Ascending aorta (tissue), 2 donors: Measurements from ENCODE around the gene ZBTB8A. TPM values are rescaled to one million over a fixed set of nuclear protein-coding genes. Genes with fewer than 3 reads are reported as not detected.
"Not testable (repeated sequence)": the region's sequence is repeated elsewhere in the genome, so short reads cannot be mapped to it uniquely, and the experiment has no call there.

Experiments used
- DNase-seq, 2 donors: peaks; one replicate each; pipeline ENCODE4 v3.0.0-alpha.2; 2019; ENCODE audit warnings: low spot score in 2 of 2
- H3K27ac ChIP-seq, 2 donors: fragments of 200-600 bp; sonication (generic); one replicate each; pipeline ENCODE4 v1.5.1; 2016 to 2017; ENCODE audit warnings: mild to moderate bottlenecking in 1 of 2
- H3K27me3 ChIP-seq: fragments of 200-600 bp; sonication (generic); one replicate; pipeline ENCODE4 v1.5.1; 2017
- H3K36me3 ChIP-seq, 2 donors: fragments of 200-600 bp; sonication (generic); one replicate each; pipeline ENCODE4 v1.5.1; 2016
- H3K4me1 ChIP-seq, 2 donors: fragments of 200-600 bp; sonication (generic); one replicate each; pipeline ENCODE4 v1.5.1; 2016 to 2017; ENCODE audit warnings: mild to moderate bottlenecking in 1 of 2
- H3K4me3 ChIP-seq, 2 donors: fragments of 200-600 bp; sonication (generic); one replicate each; pipeline ENCODE4 v1.5.1; 2016 to 2017; ENCODE audit warnings: mild to moderate bottlenecking in 1 of 2
- H3K9me3 ChIP-seq, 2 donors: fragments of 200-600 bp; sonication (generic); one replicate each; pipeline ENCODE4 v1.5.1; 2016
- intact Hi-C: fragments of 100-400 bp; cut with DNase I; formaldehyde crosslinking; loops from one replicate; pipeline ENCODE4 v1.15.1; 2023
- total RNA-seq: library from RNA; depleted of rRNA; stranded (reverse); fragments of >200 nt; gene quantifications from one replicate; pipeline ENCODE4 v1.1.0, GENCODE V29; 2016
- TF ChIP-seq, protein P1 (sequence below), 3 experiments: fragments of 200-600 bp in 2 of 3; fragments of 450-650 bp in 1 of 3; sonication (generic) in 2 of 3; IDR thresholded peaks; one replicate each; pipeline ENCODE4 v1.5.1; 2016 to 2019; ENCODE audit warnings: antibody characterized with exemption in 3 of 3, mild to moderate bottlenecking in 1 of 3, moderate library complexity in 1 of 3

The ZBTB8A gene
- total RNA-seq, 1 donor from 2014 or later = 2.2 TPM

DNA sequence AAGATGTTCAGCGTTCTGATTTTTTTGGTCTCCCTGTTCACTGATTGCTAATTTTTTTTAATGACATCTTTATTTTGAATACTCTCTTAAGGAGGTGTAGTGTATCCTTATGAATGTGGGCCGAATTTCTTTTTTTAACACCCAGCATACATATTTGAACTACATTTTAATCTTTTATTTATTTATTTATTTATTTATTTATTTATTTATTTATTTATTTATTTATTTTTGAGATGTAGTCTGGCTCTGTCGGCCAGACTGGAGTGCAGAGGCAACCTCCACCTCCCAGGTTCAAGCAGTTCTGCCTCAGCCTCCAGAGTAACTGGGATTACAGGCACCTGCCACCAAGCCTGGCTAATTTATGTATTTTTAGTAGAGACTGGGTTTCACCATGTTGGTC is 15.1 kb downstream of the ZBTB8A start:
- Histone ChIP-seq H3K4me1 (no peaks in the 10 kb centered on the region), H3K9me3 (no peaks in the 10 kb centered on the region), H3K4me3 (no peak overlapping the region), H3K27ac (no peak overlapping the region), H3K27me3 (no peaks in the 10 kb centered on the region), H3K36me3 (peaks cover 0 to 27% of the 10 kb centered on the region in 2 donors)
- TF ChIP-seq, protein P1, sequence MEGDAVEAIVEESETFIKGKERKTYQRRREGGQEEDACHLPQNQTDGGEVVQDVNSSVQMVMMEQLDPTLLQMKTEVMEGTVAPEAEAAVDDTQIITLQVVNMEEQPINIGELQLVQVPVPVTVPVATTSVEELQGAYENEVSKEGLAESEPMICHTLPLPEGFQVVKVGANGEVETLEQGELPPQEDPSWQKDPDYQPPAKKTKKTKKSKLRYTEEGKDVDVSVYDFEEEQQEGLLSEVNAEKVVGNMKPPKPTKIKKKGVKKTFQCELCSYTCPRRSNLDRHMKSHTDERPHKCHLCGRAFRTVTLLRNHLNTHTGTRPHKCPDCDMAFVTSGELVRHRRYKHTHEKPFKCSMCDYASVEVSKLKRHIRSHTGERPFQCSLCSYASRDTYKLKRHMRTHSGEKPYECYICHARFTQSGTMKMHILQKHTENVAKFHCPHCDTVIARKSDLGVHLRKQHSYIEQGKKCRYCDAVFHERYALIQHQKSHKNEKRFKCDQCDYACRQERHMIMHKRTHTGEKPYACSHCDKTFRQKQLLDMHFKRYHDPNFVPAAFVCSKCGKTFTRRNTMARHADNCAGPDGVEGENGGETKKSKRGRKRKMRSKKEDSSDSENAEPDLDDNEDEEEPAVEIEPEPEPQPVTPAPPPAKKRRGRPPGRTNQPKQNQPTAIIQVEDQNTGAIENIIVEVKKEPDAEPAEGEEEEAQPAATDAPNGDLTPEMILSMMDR (IDR thresholded peaks at IDR 0.05) = no peak
- intact Hi-C loops = no loop called here
- no peak for DNase-seq

- H3K27ac ChIP-seq, intact Hi-C loops, H3K9me3 ChIP-seq, H3K4me3 ChIP-seq, H3K27me3 ChIP-seq, DNase-seq, H3K4me1 ChIP-seq: not testable (repeated sequence)
- peaks cover 0 to 30% of the 10 kb centered on the region in 2 donors for H3K36me3 ChIP-seq
Observed at GRCh38 chr1:32557035-32557434, 17.8 kb downstream of the ZBTB8A start.

GRCh38 chr1:32557812-32558211 is 18.6 kb downstream of the ZBTB8A start:
- intact Hi-C loops = no loop called here
- Histone ChIP-seq H3K36me3 (peaks cover 0 to 30% of the 10 kb centered on the region in 2 donors), H3K27me3 (no peaks in the 10 kb centered on the region), H3K27ac (no peak overlapping the region), H3K9me3 (no peaks in the 10 kb centered on the region), H3K4me3 (no peak overlapping the region), H3K4me1 (no peaks in the 10 kb centered on the region)
- TF ChIP-seq, protein P1 (IDR thresholded peaks at IDR 0.05) = no peak
- no peak for DNase-seq

DNA sequence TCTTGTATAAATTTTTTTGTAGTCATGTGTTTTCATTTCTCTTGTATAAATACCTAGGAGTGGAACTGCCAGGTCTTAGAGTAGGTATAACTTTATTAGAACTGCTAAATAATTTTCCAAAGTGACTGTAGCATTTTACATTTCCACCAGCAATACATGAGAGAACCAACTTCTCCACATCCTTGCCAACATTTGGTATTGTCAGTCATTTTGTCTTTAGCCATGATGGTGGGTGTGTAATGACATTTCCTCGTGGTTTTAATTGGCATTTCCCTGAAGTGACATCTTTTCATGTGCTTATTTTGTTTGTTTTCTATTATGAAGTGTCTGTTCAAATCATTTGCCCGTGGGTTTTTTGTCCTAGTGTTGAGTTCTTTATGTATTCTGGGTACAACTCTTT is 29.7 kb downstream of the ZBTB8A start:
- Histone ChIP-seq H3K27ac (no peak overlapping the region), H3K4me3 (no peak overlapping the region), H3K4me1 (no peaks in the 10 kb centered on the region), H3K36me3 (no peaks in the 10 kb centered on the region), H3K27me3 (no peaks in the 10 kb centered on the region), H3K9me3 (no peaks in the 10 kb centered on the region)
- intact Hi-C loops = no loop called here
- TF ChIP-seq, protein P1 (IDR thresholded peaks at IDR 0.05) = no peak
- no peak for DNase-seq

GRCh38 chr1:32580348-32581017 is 41.3 kb downstream of the ZBTB8A start:
- DNase-seq = no peak
- H3K27ac ChIP-seq = no peak overlapping the region
- no peaks in the 10 kb centered on the region for H3K9me3 ChIP-seq
- H3K4me1 ChIP-seq = no peaks in the 10 kb centered on the region
- no peaks in the 10 kb centered on the region for H3K36me3 ChIP-seq
- H3K4me3 ChIP-seq = no peak overlapping the region
- no peaks in the 10 kb centered on the region for H3K27me3 ChIP-seq
- TF ChIP-seq, protein P1 (IDR thresholded peaks at IDR 0.05) = no peak
- intact Hi-C loops = no loop called here

- Histone ChIP-seq H3K36me3 (peaks cover 8 to 36% of the 10 kb centered on the region in 2 donors), H3K27me3 (no peaks in the 10 kb centered on the region), H3K4me1 (no peaks in the 10 kb centered on the region), H3K4me3 (no peak overlapping the region), H3K9me3 (no peaks in the 10 kb centered on the region), H3K27ac (no peak overlapping the region)
- intact Hi-C loops = no loop called here
- no peak for DNase-seq
- TF ChIP-seq, protein P1 (IDR thresholded peaks at IDR 0.05) = no peak
Observed at GRCh38 chr1:32592943-32593342, 53.7 kb downstream of the ZBTB8A start.
